Gastroesophageal sphincter (tissue), 3 donors: ENCODE data around the gene DGAT2.

Experiments used
- CTCF ChIP-seq, 4 experiments: fragments of 200-600 bp in 2 of 4; fragments of 450-650 bp in 2 of 4; sonication (generic) in 1 of 4; IDR thresholded peaks; one replicate each; pipeline ENCODE4 v1.5.1; 2017 to 2019; ENCODE audit warnings: antibody characterized with exemption in 4 of 4, mild to moderate bottlenecking in 2 of 4, moderate library complexity in 2 of 4
- POLR2A ChIP-seq, 2 donors: fragments of 450-650 bp; IDR thresholded peaks; one replicate each; pipeline ENCODE4 v1.6.1; 2017; ENCODE audit warnings: antibody characterized with exemption in 2 of 2, mild to moderate bottlenecking in 2 of 2, moderate library complexity in 1 of 2
- POLR2AphosphoS5 ChIP-seq: sonication (generic); formaldehyde crosslinking; IDR thresholded peaks from one replicate; pipeline ENCODE4 v1.6.1; 2017; ENCODE audit warnings: antibody characterized with exemption

DNA sequence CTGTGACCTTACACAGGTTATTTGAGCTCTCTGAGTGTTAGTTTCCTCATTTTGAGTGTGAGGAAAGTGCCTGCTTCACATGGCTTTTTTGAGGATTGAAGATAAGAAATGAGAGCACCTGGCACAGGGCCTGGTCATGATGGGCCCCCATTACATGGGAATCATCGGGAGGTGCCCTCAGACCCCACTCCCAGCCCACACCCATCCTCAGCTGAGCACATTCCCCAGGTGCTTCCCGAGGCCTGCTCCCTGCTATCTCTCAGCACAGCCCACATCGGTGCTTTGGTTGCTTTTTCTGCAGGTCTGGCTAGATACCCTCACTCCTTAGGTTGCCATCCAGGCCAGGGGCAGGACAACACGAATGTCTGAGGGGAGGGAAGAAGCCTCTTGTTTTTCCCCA lies 16.6 kb downstream of the DGAT2 start:
- TF ChIP-seq POLR2AphosphoS5 (no peak), CTCF (IDR thresholded peaks at IDR 0.05) (no peak), POLR2A (IDR thresholded peaks at IDR 0.05) (no peak)
